Neural crest cell (in vitro differentiated cells): ENCODE results near the gene C5. TPM values are rescaled to one million over a fixed set of nuclear protein-coding genes. Genes with fewer than 3 reads are reported as not detected.
"Not testable (repeated sequence)": the region's sequence is repeated elsewhere in the genome, so short reads cannot be mapped to it uniquely, and the experiment has no call there.

ENCODE experiments used
- DNase-seq: peaks from one replicate; pipeline ENCODE4 v3.0.0; 2021; ENCODE audit warnings: low read depth, mixed read lengths, low spot score
- H3K27ac Mint-ChIP-seq: one replicate; pipeline ENCODE4 v1.8.0; 2021; ENCODE audit warnings: mild to moderate bottlenecking, mixed read lengths; ENCODE audit not compliant: unreplicated experiment
- H3K27me3 Mint-ChIP-seq: 2 replicates; pipeline ENCODE4 v1.8.0; 2021; ENCODE audit warnings: low read depth, mild to moderate bottlenecking, mixed read lengths
- H3K36me3 Mint-ChIP-seq: 2 replicates; pipeline ENCODE4 v1.8.0; 2021; ENCODE audit warnings: low read depth, mild to moderate bottlenecking, mixed read lengths
- H3K4me1 Mint-ChIP-seq: 2 replicates; pipeline ENCODE4 v1.8.0; 2021; ENCODE audit warnings: mixed read lengths
- H3K4me3 Mint-ChIP-seq: one replicate; pipeline ENCODE4 v1.8.0; 2021; ENCODE audit warnings: mild to moderate bottlenecking, mixed read lengths
- H3K9me3 Mint-ChIP-seq: 2 replicates; pipeline ENCODE4 v1.8.0; 2021; ENCODE audit warnings: mixed read lengths
- CTCF ChIP-seq: fragments of 200-600 bp; sonication (generic); conservative IDR thresholded peaks from 2 replicates; pipeline ENCODE4 v1.5.0; 2021; ENCODE audit warnings: antibody characterized with exemption, mild to moderate bottlenecking
- long read RNA-seq: library from polyadenylated mRNA; unstranded; transcript quantifications from one replicate; pipeline ENCODE4 v2.0.0, GENCODE V29; 2020
- total RNA-seq: library from RNA; stranded (reverse); gene quantifications from 2 replicates; pipeline ENCODE4 v1.2.1, GENCODE V29; 2021

Gene C5
- 8.3 and 9.4 TPM in 2 replicates for total RNA-seq
- long read RNA-seq, partial matches to known transcripts, result 10 of 28 reads
- long read RNA-seq, other reads (novel, unspliced or antisense), result 18 of 28 reads

- TF ChIP-seq CTCF, result no peak
- no peaks in the 10 kb centered on the region for H3K27me3 Mint-ChIP-seq
- DNase-seq, result no peak
- no peaks in the 10 kb centered on the region for H3K36me3 Mint-ChIP-seq
- H3K4me3 Mint-ChIP-seq, result no peak within 1 kb of the TSS
- no peaks in the 10 kb centered on the region for H3K4me1 Mint-ChIP-seq
- no peak within 1 kb of the TSS for H3K27ac Mint-ChIP-seq
- H3K9me3 Mint-ChIP-seq, result no peaks in the 10 kb centered on the region
Measured at GRCh38 chr9:121050128-121050988, at the start of gene C5. TSS of gene C5 (minus strand) at chr9:121050275. CDS start at chr9:121050246, 29 bp downstream.

- no peak overlapping the region for H3K4me3 Mint-ChIP-seq
- TF ChIP-seq CTCF, result no peak
- peaks cover 58% of the 10 kb centered on the region for H3K36me3 Mint-ChIP-seq
- H3K27me3 Mint-ChIP-seq, result no peaks in the 10 kb centered on the region
- no peaks in the 10 kb centered on the region for H3K4me1 Mint-ChIP-seq
- DNase-seq, result no peak
- H3K27ac Mint-ChIP-seq, result no peak overlapping the region
- peaks cover 21% of the 10 kb centered on the region for H3K9me3 Mint-ChIP-seq
Measured at GRCh38 chr9:121098567-121099198, 48.6 kb upstream of the C5 start.

- Mint-ChIP-seq H3K27ac (no peak overlapping the region), H3K36me3 (peaks cover 45% of the 10 kb centered on the region), H3K4me1 (no peaks in the 10 kb centered on the region), H3K9me3 (peaks cover 12% of the 10 kb centered on the region), H3K4me3 (no peak overlapping the region), H3K27me3 (no peaks in the 10 kb centered on the region)
- no peak for DNase-seq
- no peak for TF ChIP-seq CTCF
Measured at GRCh38 chr9:121095057-121095456, 45.0 kb upstream of the C5 start.

- H3K9me3 Mint-ChIP-seq, H3K4me1 Mint-ChIP-seq, H3K4me3 Mint-ChIP-seq, H3K27ac Mint-ChIP-seq, H3K27me3 Mint-ChIP-seq, DNase-seq: not testable (repeated sequence)
- H3K36me3 Mint-ChIP-seq, result peaks cover 27% of the 10 kb centered on the region
Measured at GRCh38 chr9:121090743-121091142, 40.7 kb upstream of the C5 start.

GRCh38 chr9:121088576-121088975, 38.5 kb upstream of the C5 start:
- no peak for DNase-seq
- Mint-ChIP-seq H3K4me1 (no peaks in the 10 kb centered on the region), H3K36me3 (peaks cover 22% of the 10 kb centered on the region), H3K27ac (peak overlapping the region; percentile 73), H3K9me3 (no peaks in the 10 kb centered on the region), H3K27me3 (no peaks in the 10 kb centered on the region), H3K4me3 (no peak overlapping the region)
- no peak for TF ChIP-seq CTCF

GRCh38 chr9:121085661-121086060, 35.6 kb upstream of the C5 start:
- no peaks in the 10 kb centered on the region for H3K27me3 Mint-ChIP-seq
- no peak for TF ChIP-seq CTCF
- H3K4me1 Mint-ChIP-seq, result no peaks in the 10 kb centered on the region
- H3K4me3 Mint-ChIP-seq, result no peak overlapping the region
- no peak for DNase-seq
- H3K27ac Mint-ChIP-seq, result no peak overlapping the region
- H3K36me3 Mint-ChIP-seq, result peaks cover 13% of the 10 kb centered on the region
- no peaks in the 10 kb centered on the region for H3K9me3 Mint-ChIP-seq
